ENCODE measurements around the gene PDLIM1.

PDLIM1 gene

DNA sequence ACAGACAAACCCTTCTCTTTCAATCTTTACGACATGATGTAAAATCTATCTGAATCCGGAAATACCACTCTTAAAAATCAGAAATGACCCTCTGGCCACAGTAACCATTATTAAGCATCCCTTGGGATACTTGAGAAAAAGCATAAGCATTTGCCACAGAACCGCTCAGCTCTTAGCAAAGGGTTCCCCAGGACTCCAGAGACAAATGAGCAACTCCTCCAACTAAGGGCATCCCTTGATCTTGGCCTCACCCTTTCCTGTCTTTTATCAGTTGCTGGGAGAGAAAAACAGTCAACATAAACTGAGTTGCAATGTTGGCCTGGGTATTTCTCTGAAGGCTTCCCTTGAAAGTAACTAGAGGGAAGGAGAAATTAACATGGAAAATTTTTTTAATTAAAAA lies 3.5 kb downstream of the PDLIM1 start:
- no peak for DNase-seq

- no peak for DNase-seq
Observed at GRCh38 chr10:95286707-95287106, 4.1 kb downstream of the PDLIM1 start.

DNA sequence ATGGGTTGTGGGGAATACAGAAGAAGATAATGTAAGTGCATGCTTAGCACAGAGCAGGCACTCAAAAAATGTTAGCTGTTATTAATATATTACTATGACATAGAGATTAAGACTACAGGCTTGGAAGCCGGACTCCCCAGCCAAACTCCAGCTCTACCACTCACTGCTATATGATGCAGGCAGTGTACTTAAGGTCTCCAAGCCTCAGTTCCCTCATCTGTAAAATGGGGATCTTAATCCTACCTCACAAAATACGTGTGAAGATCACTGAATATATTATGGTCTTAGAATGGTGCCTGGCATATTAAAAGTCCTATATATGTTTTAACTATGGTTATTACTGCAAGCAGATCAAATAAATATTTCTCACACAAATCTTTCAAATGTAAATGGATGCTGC lies 5.2 kb downstream of the PDLIM1 start:
- no peak for DNase-seq

GRCh38 chr10:95284807-95285206 lies 6.0 kb downstream of the PDLIM1 start:
- no peak for DNase-seq

- no peak for DNase-seq
Observed at GRCh38 chr10:95282107-95282506, 8.7 kb downstream of the PDLIM1 start.

DNA sequence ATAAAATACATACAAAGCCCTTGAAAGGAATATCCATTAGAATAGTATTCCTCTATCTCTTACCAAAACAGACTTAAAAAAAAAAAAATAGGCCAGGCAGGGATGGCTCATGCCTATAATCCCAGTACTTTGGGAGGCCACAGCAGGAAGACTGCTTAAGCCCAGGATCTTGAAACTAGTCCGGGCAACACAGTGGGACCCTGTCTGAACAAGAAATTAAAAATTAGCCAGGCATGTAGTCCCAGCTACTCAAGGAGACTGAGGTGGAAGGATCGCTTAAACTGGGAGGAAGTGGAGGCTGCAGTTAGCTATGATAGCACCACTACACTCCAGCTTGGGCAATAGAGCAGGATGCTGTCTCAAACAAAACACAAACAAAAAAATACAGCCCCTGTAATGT lies 9.6 kb downstream of the PDLIM1 start:
- no peak for DNase-seq

DNA sequence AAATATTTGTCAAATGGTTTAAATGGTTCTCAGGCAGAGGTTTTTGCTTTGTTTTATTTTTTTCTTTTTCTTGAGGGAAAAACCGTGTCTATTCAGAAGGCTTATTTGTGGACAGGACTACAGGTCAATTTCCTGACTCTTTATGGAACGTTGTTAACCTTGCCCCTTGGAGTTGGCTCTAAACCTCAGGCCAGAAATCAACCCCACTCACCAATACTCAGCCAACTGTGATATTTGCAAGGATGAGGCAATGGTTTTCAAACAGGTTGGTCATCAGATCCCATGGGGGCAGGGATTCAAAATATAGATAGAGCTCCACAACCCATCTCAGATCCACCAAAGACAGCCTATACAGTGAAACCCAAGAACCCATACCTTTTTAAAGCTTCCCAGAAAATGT lies 10.2 kb downstream of the PDLIM1 start:
- DNase-seq: no peak

DNA sequence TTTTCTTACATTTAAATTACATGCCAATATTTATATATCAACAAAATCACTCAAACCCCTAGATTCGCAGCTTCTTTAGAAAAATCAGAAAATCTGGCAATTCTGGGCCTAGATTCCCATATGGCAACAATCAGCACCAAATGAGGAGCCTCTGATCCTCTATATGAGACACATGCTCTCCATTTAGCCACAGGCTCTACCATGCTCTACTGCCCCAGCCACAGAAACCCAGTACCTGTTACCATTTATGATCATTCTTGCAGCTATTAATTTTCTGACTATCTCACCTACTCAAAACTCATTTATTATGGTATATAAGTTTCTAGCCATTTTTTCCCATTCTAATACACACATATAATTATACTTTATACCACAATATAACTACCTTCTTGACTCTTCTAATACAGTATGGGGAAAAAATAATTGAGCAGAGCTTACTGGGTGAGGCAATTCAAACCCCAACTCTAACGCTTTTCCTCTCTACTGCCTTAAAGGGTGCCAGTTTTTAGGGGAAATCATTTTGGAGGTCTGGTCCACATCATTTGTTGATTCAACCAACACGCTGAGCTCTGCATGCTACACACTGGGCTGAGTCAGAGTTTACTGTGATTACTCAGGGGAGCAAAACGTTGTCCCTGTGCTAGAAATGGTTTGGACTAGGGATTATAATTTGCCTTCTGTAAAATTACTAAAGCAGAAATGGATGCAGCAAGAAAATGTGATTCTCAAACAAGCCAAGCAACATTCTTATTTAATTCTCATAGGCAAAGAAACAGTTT lies 11.6 kb downstream of the PDLIM1 start:
- peak; percentile 53 for DNase-seq

- DNase-seq: peak; percentile 47
Observed at GRCh38 chr10:95278061-95278988, 12.5 kb downstream of the PDLIM1 start.

DNA sequence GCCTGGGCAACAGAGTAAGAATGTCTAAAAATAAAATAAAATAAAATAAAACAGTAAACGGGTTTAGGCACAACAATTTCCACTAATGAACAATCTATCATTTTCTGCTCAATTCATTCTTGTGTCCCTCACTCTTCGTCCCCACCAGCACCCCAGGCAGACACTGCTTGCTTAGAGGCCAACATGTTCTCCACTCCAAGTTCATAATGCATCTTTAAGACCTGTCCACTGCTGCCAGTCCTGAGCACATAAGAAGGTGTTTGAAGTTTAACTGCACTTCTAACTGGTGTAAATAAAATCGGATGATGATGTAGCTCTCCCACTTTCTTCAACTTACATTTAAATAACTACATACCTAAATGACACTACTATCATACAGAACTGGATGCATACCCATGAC lies 13.2 kb downstream of the PDLIM1 start:
- DNase-seq: no peak

DNA sequence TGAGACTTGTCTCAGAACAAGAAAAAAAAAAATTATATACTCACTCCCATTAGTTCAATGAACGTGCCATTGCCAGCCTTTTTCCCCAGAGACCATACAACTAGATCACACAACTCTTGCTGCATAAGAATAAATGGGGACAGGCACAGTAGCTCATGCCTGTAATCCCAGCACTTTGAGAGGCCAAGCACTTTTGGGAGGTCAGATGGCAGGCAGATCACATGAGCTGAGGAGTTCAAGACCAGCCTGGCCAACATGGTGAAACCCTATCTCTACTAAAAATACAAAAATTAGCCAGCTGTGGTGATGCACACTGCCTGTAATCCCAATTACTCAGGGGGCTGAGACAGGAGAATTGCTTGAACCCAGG lies 13.6 kb downstream of the PDLIM1 start:
- DNase-seq: no peak

GRCh38 chr10:95276367-95277200 lies 14.2 kb downstream of the PDLIM1 start:
- DNase-seq: no peak

DNA sequence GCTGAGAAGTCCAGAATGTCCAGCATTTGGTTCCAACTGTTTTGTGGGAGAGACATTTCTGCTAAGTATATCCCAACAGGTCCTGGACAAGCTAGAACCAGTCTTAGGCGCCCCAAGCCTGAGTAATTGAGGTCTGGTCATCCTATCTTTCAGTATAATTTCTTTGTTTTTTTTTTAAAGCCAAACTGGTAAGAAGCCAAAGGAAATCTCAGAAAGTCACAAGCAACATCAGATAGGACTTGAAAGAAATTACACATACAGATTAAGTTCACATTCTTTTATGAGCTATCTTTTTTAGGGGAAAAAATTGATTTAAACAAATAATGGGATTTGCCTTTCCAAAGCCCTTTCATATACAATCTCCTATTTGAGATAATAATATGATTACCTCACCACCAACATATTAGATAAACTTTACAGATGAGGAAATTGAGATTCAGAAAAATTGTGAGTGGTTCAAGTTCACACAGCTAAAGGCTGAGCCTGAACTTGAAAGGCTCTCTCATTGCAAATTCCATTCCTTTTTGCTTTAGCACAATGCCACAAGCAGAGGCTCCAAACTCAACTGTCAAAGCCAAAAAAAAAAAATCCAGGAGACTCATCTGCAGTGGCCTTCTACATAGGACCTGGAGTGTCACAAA lies 15.0 kb downstream of the PDLIM1 start:
- DNase-seq: peak; percentile 24

- DNase-seq: peak; percentile 66
Observed at GRCh38 chr10:95273393-95274312, 17.1 kb downstream of the PDLIM1 start.

DNA sequence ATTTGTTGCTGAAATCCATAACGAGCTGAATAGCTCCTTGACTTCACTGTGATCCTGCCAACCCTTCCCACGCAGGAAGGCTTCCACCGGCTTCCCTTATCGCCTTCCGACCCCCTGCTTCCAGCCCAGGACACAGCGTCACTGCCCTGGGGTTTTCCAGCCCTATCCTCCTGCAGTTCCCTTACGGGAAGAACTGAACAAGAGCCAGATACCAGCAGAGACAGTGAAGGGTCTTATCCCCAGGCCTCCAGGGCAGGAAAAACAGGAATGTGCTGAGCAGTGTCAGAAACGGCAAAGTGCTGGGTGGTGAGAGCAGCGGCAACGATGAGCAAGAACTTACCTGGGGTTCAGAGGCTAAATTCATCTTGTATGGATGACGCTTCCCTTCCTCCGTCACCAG lies 22.4 kb downstream of the PDLIM1 start:
- peak; percentile 34 for DNase-seq

- DNase-seq: no peak
Observed at GRCh38 chr10:95267251-95267650, 23.6 kb downstream of the PDLIM1 start.

- DNase-seq: peak; percentile 76
Observed at GRCh38 chr10:95266674-95267095, 24.1 kb downstream of the PDLIM1 start.

DNA sequence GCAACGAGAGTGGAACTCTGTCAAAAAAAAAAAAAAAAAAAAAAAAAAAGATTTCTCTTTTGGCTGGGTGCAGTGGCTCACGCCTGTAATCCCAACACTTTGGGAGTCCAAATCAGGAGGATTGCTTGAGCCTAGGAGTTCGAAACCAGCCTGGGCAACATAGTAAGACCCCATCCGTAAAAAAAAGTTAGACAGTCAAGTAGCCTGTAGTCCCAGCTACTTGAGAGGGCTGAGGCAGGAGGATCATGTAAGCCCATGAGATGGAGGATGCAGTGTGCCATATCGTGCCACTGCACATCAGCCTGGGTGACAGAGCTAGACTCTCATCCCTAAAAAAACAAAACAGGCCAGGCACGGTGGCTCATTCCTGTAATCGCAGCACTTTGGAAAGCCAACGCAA lies 25.2 kb downstream of the PDLIM1 start:
- no peak for DNase-seq

- no peak for DNase-seq
Observed at GRCh38 chr10:95264227-95265051, 26.4 kb downstream of the PDLIM1 start.

DNA sequence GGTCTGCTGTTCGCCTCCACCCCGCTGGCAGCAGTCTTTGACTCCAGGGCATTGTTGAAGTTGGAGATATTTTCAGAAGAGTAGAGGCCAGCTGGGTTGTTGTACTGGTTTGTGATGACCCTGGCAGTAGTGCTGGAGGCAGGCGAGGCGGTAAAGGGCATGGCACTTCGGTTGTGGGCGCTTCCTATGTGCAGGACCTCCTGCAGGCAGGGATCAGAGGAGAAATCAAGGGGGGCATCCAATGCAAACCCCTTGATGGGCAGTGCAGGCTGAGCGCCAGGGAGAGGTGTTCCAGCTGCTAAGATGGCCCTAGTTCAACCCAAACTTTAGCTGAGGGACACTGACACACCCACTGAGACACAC lies 27.0 kb downstream of the PDLIM1 start:
- DNase-seq: no peak

Measured in fibroblast of skin of abdomen (primary cell).